ENCODE data around the gene FBLN1.

FBLN1 gene

DNA sequence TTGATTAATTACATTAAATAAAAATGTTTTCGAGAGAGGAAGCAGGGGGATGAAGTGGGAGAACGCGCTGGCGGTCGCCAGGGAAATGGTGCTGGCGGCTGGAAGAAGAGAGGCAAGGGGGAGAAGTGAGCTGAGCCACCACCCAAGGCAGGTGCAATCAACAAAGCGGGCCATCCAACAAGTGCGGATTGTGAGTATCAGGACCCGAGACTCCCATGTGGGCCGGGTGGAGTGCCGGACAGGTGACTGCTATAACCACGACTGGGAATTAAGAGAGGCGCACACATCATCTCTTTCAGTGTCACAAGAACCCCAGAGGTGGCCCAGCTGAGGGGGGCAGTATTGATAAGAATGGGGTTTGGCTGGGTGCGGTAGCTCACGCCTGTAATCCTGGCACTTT lies 127.8 kb downstream of the FBLN1 start:
- no peak overlapping the region for H3K4me3 ChIP-seq (ENCODE audit: low read depth, low read length)
- CTCF ChIA-PET = no interaction called here
- no peaks in the 10 kb centered on the region for H3K9me3 ChIP-seq (ENCODE audit: control insufficient read depth, insufficient read depth, low read depth, low read length)
- TF ChIP-seq, protein P1, sequence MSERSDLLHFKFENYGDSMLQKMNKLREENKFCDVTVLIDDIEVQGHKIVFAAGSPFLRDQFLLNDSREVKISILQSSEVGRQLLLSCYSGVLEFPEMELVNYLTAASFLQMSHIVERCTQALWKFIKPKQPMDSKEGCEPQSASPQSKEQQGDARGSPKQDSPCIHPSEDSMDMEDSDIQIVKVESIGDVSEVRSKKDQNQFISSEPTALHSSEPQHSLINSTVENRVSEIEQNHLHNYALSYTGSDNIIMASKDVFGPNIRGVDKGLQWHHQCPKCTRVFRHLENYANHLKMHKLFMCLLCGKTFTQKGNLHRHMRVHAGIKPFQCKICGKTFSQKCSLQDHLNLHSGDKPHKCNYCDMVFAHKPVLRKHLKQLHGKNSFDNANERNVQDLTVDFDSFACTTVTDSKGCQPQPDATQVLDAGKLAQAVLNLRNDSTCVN (tag by site-specific recombination; optimal IDR thresholded peaks at IDR 0.05) = no peak
- TF ChIP-seq ZSCAN16 (tag by site-specific recombination; IDR thresholded peaks at IDR 0.05) (no peak), ZNF274 (IDR thresholded peaks at IDR 0.05; ENCODE audit: low read length) (no peak), ZNF274 (tag by site-specific recombination; IDR thresholded peaks at IDR 0.05; ENCODE audit: borderline replicate concordance) (no peak), ZBTB8A (tag by site-specific recombination; IDR thresholded peaks at IDR 0.05) (no peak), ZNF548 (tag by site-specific recombination; IDR thresholded peaks at IDR 0.05) (no peak)
- H3K36me3 ChIP-seq (ENCODE audit: control insufficient read depth in 2 of 2, insufficient read depth in 1 of 2, low read length in 2 of 2) = no peaks in the 10 kb centered on the region
- no peak overlapping the region for H3K27ac ChIP-seq (ENCODE audit: extremely low read depth, low read depth, low read length)
- POLR2A ChIA-PET = no interaction called here
- H3K4me1 ChIP-seq (ENCODE audit: control insufficient read depth, insufficient read depth, low read length) = no peaks in the 10 kb centered on the region

DNA sequence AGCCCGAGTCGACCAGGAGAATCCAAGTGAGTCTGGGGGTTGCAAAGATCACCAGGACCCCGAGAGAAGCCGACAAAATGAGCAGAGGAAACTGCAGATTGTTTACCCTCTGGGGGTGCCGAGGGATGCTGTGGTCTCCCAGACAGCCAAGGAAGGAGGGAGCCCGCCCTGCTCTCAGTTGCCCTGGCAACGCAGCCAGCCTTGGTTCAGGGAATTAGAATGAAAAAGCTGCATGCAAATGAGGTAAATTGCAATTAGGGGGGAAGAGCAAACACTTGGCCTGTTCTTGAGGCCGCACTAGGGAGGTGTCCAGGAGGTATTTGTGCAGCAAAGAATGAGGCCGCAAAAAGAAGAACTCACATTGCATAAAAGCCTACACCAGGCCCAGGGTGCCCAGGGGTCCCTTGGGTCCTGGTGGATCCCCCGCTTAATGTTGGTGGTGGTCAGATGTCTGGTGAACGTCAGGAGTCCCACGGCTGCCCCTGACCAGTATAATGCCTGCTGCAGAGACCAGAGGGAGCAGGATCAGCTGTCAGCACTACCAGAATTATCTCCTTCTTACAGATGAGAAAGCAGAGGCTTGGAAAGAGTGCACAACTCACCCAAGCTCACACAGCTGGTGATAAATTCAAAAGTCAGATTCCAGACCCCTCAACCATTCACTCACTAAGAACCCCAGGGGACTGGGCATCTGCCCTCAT lies 128.6 kb downstream of the FBLN1 start:
- Histone ChIP-seq H3K27ac (ENCODE audit: extremely low read depth, low read depth, low read length) (no peak overlapping the region), H3K4me3 (ENCODE audit: low read depth, low read length) (no peak overlapping the region), H3K9me3 (ENCODE audit: control insufficient read depth, insufficient read depth, low read depth, low read length) (no peaks in the 10 kb centered on the region), H3K4me1 (ENCODE audit: control insufficient read depth, insufficient read depth, low read length) (no peaks in the 10 kb centered on the region), H3K36me3 (ENCODE audit: control insufficient read depth in 2 of 2, insufficient read depth in 1 of 2, low read length in 2 of 2) (no peaks in the 10 kb centered on the region)
- TF ChIP-seq, protein P2, sequence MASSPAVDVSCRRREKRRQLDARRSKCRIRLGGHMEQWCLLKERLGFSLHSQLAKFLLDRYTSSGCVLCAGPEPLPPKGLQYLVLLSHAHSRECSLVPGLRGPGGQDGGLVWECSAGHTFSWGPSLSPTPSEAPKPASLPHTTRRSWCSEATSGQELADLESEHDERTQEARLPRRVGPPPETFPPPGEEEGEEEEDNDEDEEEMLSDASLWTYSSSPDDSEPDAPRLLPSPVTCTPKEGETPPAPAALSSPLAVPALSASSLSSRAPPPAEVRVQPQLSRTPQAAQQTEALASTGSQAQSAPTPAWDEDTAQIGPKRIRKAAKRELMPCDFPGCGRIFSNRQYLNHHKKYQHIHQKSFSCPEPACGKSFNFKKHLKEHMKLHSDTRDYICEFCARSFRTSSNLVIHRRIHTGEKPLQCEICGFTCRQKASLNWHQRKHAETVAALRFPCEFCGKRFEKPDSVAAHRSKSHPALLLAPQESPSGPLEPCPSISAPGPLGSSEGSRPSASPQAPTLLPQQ (tag by site-specific recombination; IDR thresholded peaks at IDR 0.05) = no peak
- TF ChIP-seq ZNF138 (tag by site-specific recombination; IDR thresholded peaks at IDR 0.05; ENCODE audit: borderline replicate concordance) (no peak), ZNF777 (tag by site-specific recombination; IDR thresholded peaks at IDR 0.05; ENCODE audit: borderline replicate concordance) (no peak), KLF8 (tag by site-specific recombination; IDR thresholded peaks at IDR 0.05) (no peak), ZNF169 (tag by site-specific recombination; IDR thresholded peaks at IDR 0.05) (no peak), KLF1 (tag by site-specific recombination; IDR thresholded peaks at IDR 0.05) (no peak), ZNF391 (tag by site-specific recombination; IDR thresholded peaks at IDR 0.05; ENCODE audit: borderline replicate concordance, low read depth) (no peak), PRDM1 (tag by site-specific recombination; IDR thresholded peaks at IDR 0.05) (no peak), ZNF473 (tag by site-specific recombination; IDR thresholded peaks at IDR 0.05) (no peak), ZNF394 (tag by site-specific recombination; IDR thresholded peaks at IDR 0.05; ENCODE audit: borderline replicate concordance) (no peak), ZNF404 (tag by site-specific recombination; IDR thresholded peaks at IDR 0.05) (no peak), MZF1 (tag by site-specific recombination; IDR thresholded peaks at IDR 0.05; ENCODE audit: borderline replicate concordance) (no peak), ZNF433 (tag by site-specific recombination; IDR thresholded peaks at IDR 0.05; ENCODE audit: low read depth) (no peak), GFI1B (tag by site-specific recombination; IDR thresholded peaks at IDR 0.05) (no peak)
- TF ChIP-seq, protein P3, sequence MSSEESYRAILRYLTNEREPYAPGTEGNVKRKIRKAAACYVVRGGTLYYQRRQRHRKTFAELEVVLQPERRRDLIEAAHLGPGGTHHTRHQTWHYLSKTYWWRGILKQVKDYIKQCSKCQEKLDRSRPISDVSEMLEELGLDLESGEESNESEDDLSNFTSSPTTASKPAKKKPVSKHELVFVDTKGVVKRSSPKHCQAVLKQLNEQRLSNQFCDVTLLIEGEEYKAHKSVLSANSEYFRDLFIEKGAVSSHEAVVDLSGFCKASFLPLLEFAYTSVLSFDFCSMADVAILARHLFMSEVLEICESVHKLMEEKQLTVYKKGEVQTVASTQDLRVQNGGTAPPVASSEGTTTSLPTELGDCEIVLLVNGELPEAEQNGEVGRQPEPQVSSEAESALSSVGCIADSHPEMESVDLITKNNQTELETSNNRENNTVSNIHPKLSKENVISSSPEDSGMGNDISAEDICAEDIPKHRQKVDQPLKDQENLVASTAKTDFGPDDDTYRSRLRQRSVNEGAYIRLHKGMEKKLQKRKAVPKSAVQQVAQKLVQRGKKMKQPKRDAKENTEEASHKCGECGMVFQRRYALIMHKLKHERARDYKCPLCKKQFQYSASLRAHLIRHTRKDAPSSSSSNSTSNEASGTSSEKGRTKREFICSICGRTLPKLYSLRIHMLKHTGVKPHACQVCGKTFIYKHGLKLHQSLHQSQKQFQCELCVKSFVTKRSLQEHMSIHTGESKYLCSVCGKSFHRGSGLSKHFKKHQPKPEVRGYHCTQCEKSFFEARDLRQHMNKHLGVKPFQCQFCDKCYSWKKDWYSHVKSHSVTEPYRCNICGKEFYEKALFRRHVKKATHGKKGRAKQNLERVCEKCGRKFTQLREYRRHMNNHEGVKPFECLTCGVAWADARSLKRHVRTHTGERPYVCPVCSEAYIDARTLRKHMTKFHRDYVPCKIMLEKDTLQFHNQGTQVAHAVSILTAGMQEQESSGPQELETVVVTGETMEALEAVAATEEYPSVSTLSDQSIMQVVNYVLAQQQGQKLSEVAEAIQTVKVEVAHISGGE (tag by site-specific recombination; conservative IDR thresholded peaks at IDR 0.05; ENCODE audit: low read depth) = no peak
- TF ChIP-seq, protein P4, sequence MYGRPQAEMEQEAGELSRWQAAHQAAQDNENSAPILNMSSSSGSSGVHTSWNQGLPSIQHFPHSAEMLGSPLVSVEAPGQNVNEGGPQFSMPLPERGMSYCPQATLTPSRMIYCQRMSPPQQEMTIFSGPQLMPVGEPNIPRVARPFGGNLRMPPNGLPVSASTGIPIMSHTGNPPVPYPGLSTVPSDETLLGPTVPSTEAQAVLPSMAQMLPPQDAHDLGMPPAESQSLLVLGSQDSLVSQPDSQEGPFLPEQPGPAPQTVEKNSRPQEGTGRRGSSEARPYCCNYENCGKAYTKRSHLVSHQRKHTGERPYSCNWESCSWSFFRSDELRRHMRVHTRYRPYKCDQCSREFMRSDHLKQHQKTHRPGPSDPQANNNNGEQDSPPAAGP (tag by site-specific recombination; IDR thresholded peaks at IDR 0.05) = no peak
- TF ChIP-seq, protein P5, sequence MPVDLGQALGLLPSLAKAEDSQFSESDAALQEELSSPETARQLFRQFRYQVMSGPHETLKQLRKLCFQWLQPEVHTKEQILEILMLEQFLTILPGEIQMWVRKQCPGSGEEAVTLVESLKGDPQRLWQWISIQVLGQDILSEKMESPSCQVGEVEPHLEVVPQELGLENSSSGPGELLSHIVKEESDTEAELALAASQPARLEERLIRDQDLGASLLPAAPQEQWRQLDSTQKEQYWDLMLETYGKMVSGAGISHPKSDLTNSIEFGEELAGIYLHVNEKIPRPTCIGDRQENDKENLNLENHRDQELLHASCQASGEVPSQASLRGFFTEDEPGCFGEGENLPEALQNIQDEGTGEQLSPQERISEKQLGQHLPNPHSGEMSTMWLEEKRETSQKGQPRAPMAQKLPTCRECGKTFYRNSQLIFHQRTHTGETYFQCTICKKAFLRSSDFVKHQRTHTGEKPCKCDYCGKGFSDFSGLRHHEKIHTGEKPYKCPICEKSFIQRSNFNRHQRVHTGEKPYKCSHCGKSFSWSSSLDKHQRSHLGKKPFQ (tag by site-specific recombination; IDR thresholded peaks at IDR 0.05) = no peak
- TF ChIP-seq, protein P6, sequence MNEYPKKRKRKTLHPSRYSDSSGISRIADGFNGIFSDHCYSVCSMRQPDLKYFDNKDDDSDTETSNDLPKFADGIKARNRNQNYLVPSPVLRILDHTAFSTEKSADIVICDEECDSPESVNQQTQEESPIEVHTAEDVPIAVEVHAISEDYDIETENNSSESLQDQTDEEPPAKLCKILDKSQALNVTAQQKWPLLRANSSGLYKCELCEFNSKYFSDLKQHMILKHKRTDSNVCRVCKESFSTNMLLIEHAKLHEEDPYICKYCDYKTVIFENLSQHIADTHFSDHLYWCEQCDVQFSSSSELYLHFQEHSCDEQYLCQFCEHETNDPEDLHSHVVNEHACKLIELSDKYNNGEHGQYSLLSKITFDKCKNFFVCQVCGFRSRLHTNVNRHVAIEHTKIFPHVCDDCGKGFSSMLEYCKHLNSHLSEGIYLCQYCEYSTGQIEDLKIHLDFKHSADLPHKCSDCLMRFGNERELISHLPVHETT (tag by site-specific recombination; IDR thresholded peaks at IDR 0.05) = no peak
- POLR2A ChIA-PET = no interaction called here
- CTCF ChIA-PET = interaction anchor here (0.6 kb wide), 1 partner anchor 379 kb away, joined by 3 read pairs; no protein-coding TSS in a partner anchor

All from HEK293 (cell line).